Measurements from ENCODE around the gene C1QTNF8.

DNA sequence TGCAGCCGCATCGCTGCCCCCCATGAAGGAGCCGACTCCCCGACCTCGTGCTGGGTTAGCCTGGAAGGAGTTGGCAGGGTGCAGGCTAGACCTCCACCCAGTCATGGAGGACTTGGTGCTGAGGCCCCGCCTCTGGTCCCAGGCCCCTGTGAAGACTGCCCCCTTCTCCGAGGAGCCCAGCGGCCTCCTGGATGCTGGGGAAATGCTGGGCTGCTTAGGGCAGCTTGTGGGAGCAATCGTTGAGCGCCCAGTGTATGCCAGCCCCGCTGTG is 21.7 kb downstream of the C1QTNF8 start:
- TF ChIP-seq, protein P1, sequence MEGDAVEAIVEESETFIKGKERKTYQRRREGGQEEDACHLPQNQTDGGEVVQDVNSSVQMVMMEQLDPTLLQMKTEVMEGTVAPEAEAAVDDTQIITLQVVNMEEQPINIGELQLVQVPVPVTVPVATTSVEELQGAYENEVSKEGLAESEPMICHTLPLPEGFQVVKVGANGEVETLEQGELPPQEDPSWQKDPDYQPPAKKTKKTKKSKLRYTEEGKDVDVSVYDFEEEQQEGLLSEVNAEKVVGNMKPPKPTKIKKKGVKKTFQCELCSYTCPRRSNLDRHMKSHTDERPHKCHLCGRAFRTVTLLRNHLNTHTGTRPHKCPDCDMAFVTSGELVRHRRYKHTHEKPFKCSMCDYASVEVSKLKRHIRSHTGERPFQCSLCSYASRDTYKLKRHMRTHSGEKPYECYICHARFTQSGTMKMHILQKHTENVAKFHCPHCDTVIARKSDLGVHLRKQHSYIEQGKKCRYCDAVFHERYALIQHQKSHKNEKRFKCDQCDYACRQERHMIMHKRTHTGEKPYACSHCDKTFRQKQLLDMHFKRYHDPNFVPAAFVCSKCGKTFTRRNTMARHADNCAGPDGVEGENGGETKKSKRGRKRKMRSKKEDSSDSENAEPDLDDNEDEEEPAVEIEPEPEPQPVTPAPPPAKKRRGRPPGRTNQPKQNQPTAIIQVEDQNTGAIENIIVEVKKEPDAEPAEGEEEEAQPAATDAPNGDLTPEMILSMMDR (optimal IDR thresholded peaks at IDR 0.05 in 1 of 3, IDR thresholded peaks at IDR 0.05 in 1 of 3, conservative IDR thresholded peaks at IDR 0.05 in 1 of 3; ENCODE audit: extremely low read depth in 1 of 3, insufficient read depth in 2 of 3, low read length in 3 of 3): no peak
- no peak for TF ChIP-seq EZH2 (IDR thresholded peaks at IDR 0.05; ENCODE audit: low read length)
